NOMO-1 (cell line): ENCODE measurements around the gene NRG3.

Experiments used
- DNase-seq, 2 experiments: peaks; one replicate each; lab custom pipeline; 2025; ENCODE audit not compliant: unreplicated experiment in 2 of 2; lab: John Stamatoyannopoulos, UW

The NRG3 gene

GRCh38 chr10:81882011-81882410 lies 7.0 kb downstream of the NRG3 start:
- DNase-seq, result no peak

GRCh38 chr10:81884856-81885255 lies 9.9 kb downstream of the NRG3 start:
- DNase-seq, result no peak

GRCh38 chr10:81885491-81885890 lies 10.5 kb downstream of the NRG3 start:
- DNase-seq, result no peak

- DNase-seq, result no peak
Observed at GRCh38 chr10:81886939-81887338, 11.9 kb downstream of the NRG3 start.

GRCh38 chr10:81889181-81889769 lies 14.3 kb downstream of the NRG3 start:
- DNase-seq, result no peak

- no peak for DNase-seq
Observed at GRCh38 chr10:81894616-81895015, 19.6 kb downstream of the NRG3 start.

- no peak for DNase-seq
Observed at GRCh38 chr10:81898518-81898917, 23.5 kb downstream of the NRG3 start.

GRCh38 chr10:81900989-81901388 lies 26.0 kb downstream of the NRG3 start:
- DNase-seq, result no peak

GRCh38 chr10:81903472-81903871 lies 28.5 kb downstream of the NRG3 start:
- no peak for DNase-seq

- no peak for DNase-seq
Observed at GRCh38 chr10:81905161-81905560, 30.2 kb downstream of the NRG3 start.

- no peak for DNase-seq
Observed at GRCh38 chr10:81909453-81909852, 34.5 kb downstream of the NRG3 start.

GRCh38 chr10:81911328-81911727 lies 36.3 kb downstream of the NRG3 start:
- DNase-seq, result no peak

- no peak for DNase-seq
Observed at GRCh38 chr10:81914736-81915503, 39.9 kb downstream of the NRG3 start.

GRCh38 chr10:81915504-81915897 lies 40.5 kb downstream of the NRG3 start:
- no peak for DNase-seq

- no peak for DNase-seq
Observed at GRCh38 chr10:81917666-81918065, 42.7 kb downstream of the NRG3 start.

GRCh38 chr10:81918766-81919165 lies 43.8 kb downstream of the NRG3 start:
- DNase-seq, result no peak

GRCh38 chr10:81920213-81920829 lies 45.3 kb downstream of the NRG3 start:
- no peak for DNase-seq

- DNase-seq, result no peak
Observed at GRCh38 chr10:81928119-81928518, 53.1 kb downstream of the NRG3 start.

- DNase-seq, result no peak
Observed at GRCh38 chr10:81943583-81943982, 68.6 kb downstream of the NRG3 start.

- no peak for DNase-seq
Observed at GRCh38 chr10:81944609-81945008, 69.6 kb downstream of the NRG3 start.

GRCh38 chr10:81949283-81949682 lies 74.3 kb downstream of the NRG3 start:
- no peak for DNase-seq

GRCh38 chr10:81950358-81950757 lies 75.4 kb downstream of the NRG3 start:
- no peak for DNase-seq
